RWPE1 (cell line): ENCODE measurements around the gene SLAMF9.
"Not testable (repeated sequence)": the region's sequence is repeated elsewhere in the genome, so short reads cannot be mapped to it uniquely, and the experiment has no call there.

Experiments used
- CTCF ChIA-PET: fragments of 350-600 bp; sonication (Branson Sonifier 250); formaldehyde crosslinking; extraction: SDS; loops from one replicate; lab custom pipeline; 2021; lab: Yijun Ruan, JAX
- POLR2A ChIA-PET: fragments of 400-600 bp; formaldehyde crosslinking; extraction: SDS; loops from one replicate; lab custom pipeline; 2020; ENCODE audit warnings: antibody characterized with exemption; ENCODE audit not compliant: low non-redundant PET; lab: Yijun Ruan, JAX
- DNase-seq: peaks from one replicate; pipeline ENCODE4 v3.0.0; 2012; ENCODE audit warnings: low spot score
- H3K27ac ChIP-seq: fragments of 450-650 bp; 2 replicates; pipeline ENCODE4 v1.5.1; 2017
- TF ChIP-seq, protein P1 (sequence below): fragments of 450-650 bp; conservative IDR thresholded peaks from 2 replicates; pipeline ENCODE4 v1.5.1; 2017; ENCODE audit warnings: low read depth, mild to moderate bottlenecking

Gene SLAMF9

GRCh38 chr1:159906960-159907359 lies 47.1 kb downstream of the SLAMF9 start:
- TF ChIP-seq, protein P1, sequence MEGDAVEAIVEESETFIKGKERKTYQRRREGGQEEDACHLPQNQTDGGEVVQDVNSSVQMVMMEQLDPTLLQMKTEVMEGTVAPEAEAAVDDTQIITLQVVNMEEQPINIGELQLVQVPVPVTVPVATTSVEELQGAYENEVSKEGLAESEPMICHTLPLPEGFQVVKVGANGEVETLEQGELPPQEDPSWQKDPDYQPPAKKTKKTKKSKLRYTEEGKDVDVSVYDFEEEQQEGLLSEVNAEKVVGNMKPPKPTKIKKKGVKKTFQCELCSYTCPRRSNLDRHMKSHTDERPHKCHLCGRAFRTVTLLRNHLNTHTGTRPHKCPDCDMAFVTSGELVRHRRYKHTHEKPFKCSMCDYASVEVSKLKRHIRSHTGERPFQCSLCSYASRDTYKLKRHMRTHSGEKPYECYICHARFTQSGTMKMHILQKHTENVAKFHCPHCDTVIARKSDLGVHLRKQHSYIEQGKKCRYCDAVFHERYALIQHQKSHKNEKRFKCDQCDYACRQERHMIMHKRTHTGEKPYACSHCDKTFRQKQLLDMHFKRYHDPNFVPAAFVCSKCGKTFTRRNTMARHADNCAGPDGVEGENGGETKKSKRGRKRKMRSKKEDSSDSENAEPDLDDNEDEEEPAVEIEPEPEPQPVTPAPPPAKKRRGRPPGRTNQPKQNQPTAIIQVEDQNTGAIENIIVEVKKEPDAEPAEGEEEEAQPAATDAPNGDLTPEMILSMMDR, result no peak
- POLR2A ChIA-PET, result no interaction called here
- H3K27ac ChIP-seq, result no peak overlapping the region
- no peak for DNase-seq
- CTCF ChIA-PET, result no interaction called here

- CTCF ChIA-PET, H3K27ac ChIP-seq, DNase-seq, POLR2A ChIA-PET: not testable (repeated sequence)
These were observed 50.0 kb downstream of the SLAMF9 start for GRCh38 chr1:159904036-159904435.

DNA sequence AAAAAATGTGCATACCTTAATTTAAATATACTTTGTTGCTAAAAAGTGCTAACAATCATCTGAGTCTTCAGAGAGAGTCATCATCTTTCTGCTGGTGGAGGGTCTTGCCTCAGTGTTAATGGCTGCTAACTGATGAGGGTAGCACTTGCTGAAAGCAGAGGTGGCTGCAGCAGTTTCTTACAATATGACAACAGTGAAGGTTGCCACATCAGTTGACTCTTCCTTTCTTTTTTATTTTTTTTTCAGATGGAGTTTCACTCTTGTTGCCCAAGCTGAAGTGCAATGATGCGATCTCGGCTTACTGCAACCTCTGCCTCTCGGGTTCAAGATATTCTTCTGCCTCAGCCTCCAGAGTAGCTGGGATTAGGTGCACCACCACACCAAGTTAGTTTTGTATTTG lies 51.5 kb downstream of the SLAMF9 start:
- DNase-seq, result no peak
- CTCF ChIA-PET, result no interaction called here
- TF ChIP-seq, protein P1, result no peak
- no peak overlapping the region for H3K27ac ChIP-seq
- POLR2A ChIA-PET, result no interaction called here
